Globus pallidus (tissue), 1 donor: ENCODE data around the gene VPS26A.

Experiments used
- DNase-seq: peaks from one replicate; pipeline ENCODE4 v3.0.0-alpha.2; 2015; ENCODE audit warnings: low spot score

Gene VPS26A

GRCh38 chr10:69179089-69179742 lies 55.2 kb downstream of the VPS26A start:
- DNase-seq, result no peak

GRCh38 chr10:69179743-69180524 lies 56.0 kb downstream of the VPS26A start, which contains the start of gene SUPV3L1:
Gene SUPV3L1, plus strand, starts transcription at chr10:69180234. Its CDS starts 58 bp downstream, at chr10:69180292.
- peak; percentile 97 for DNase-seq

- DNase-seq, result peak; percentile 1
These were observed 56.7 kb downstream of the VPS26A start for GRCh38 chr10:69180525-69181204.

GRCh38 chr10:69181433-69181832 lies 57.5 kb downstream of the VPS26A start:
- DNase-seq, result no peak

- no peak for DNase-seq
These were observed 58.0 kb downstream of the VPS26A start for GRCh38 chr10:69182005-69182404.

- DNase-seq, result no peak
These were observed 62.5 kb downstream of the VPS26A start for GRCh38 chr10:69186524-69186923.

- DNase-seq, result no peak
These were observed 77.1 kb downstream of the VPS26A start for GRCh38 chr10:69201045-69201444.

- DNase-seq, result no peak
These were observed 78.4 kb downstream of the VPS26A start for GRCh38 chr10:69202332-69202731.

GRCh38 chr10:69208761-69209160 lies 84.8 kb downstream of the VPS26A start:
- no peak for DNase-seq

GRCh38 chr10:69209787-69210484 lies 86.0 kb downstream of the VPS26A start:
- no peak for DNase-seq

GRCh38 chr10:69211104-69211503 lies 87.1 kb downstream of the VPS26A start:
- no peak for DNase-seq

- no peak for DNase-seq
These were observed 87.5 kb downstream of the VPS26A start for GRCh38 chr10:69211524-69211923.

- no peak for DNase-seq
These were observed 89.8 kb downstream of the VPS26A start for GRCh38 chr10:69213591-69214311.

- DNase-seq, result no peak
These were observed 90.7 kb downstream of the VPS26A start for GRCh38 chr10:69214666-69215131.

- DNase-seq, result no peak
These were observed 91.6 kb downstream of the VPS26A start for GRCh38 chr10:69215405-69216171.

GRCh38 chr10:69216577-69217118 lies 92.7 kb downstream of the VPS26A start:
- no peak for DNase-seq

GRCh38 chr10:69217119-69217754 lies 93.3 kb downstream of the VPS26A start:
- no peak for DNase-seq

- no peak for DNase-seq
These were observed 94.9 kb downstream of the VPS26A start for GRCh38 chr10:69218831-69219230.

GRCh38 chr10:69220041-69220451 lies 96.1 kb downstream of the VPS26A start, which contains the start of gene HKDC1:
Gene HKDC1, plus strand, starts transcription at chr10:69220332. Its CDS starts 104 bp downstream, at chr10:69220436.
- no peak for DNase-seq

GRCh38 chr10:69220507-69220906 lies 96.5 kb downstream of the VPS26A start:
- DNase-seq, result no peak
